Osteoblast (primary cell): Measurements from ENCODE around the gene RAB24. TPM values are rescaled to one million over a fixed set of nuclear protein-coding genes. Genes with fewer than 3 reads are reported as not detected.
"Not testable (repeated sequence)": the region's sequence is repeated elsewhere in the genome, so short reads cannot be mapped to it uniquely, and the experiment has no call there.

Experiments
- DNase-seq: peaks from one replicate; pipeline ENCODE4 v3.0.0; 2011; ENCODE audit warnings: low spot score, mixed read lengths; ENCODE audit not compliant: insufficient read length; ENCODE audit errors: missing footprints
- H2AFZ ChIP-seq: 2 replicates; pipeline ENCODE4 v1.6.0; 2011; ENCODE audit warnings: mild to moderate bottlenecking, low read length
- H3K27ac ChIP-seq: 2 replicates; pipeline ENCODE4 v1.5.1; 2011; ENCODE audit warnings: mild to moderate bottlenecking, low read depth, low read length, moderate library complexity
- H3K27me3 ChIP-seq: 2 replicates; pipeline ENCODE4 v1.6.0; 2012; ENCODE audit warnings: mild to moderate bottlenecking, control low read depth, inconsistent platforms, low read length, moderate library complexity; ENCODE audit not compliant: insufficient read depth
- H3K36me3 ChIP-seq: 2 replicates; pipeline ENCODE4 v1.5.1; 2011; ENCODE audit warnings: mild to moderate bottlenecking, low read length, control low read depth, moderate library complexity; ENCODE audit not compliant: insufficient read depth
- H3K4me1 ChIP-seq: 2 replicates; pipeline ENCODE4 v1.5.1; 2011; ENCODE audit warnings: mild to moderate bottlenecking, low read length, control low read depth, moderate library complexity; ENCODE audit not compliant: insufficient read depth
- H3K4me2 ChIP-seq: 2 replicates; pipeline ENCODE4 v1.6.0; 2011; ENCODE audit warnings: mild to moderate bottlenecking, low read length; ENCODE audit not compliant: insufficient read depth
- H3K4me3 ChIP-seq: fragments of 200-600 bp; sonication (generic); 3 replicates; pipeline ENCODE4 v1.5.1; 2012; ENCODE audit warnings: mild to moderate bottlenecking, low read length, inconsistent platforms; ENCODE audit not compliant: insufficient read depth
- H3K79me2 ChIP-seq: 2 replicates; pipeline ENCODE4 v1.6.0; 2012; ENCODE audit warnings: mild to moderate bottlenecking, low read length, control low read depth, inconsistent platforms; ENCODE audit not compliant: insufficient read depth
- H3K9me3 ChIP-seq: 2 replicates; pipeline ENCODE4 v1.5.1; 2011; ENCODE audit warnings: low read depth, low read length, control low read depth
- H4K20me1 ChIP-seq: 2 replicates; pipeline ENCODE4 v1.6.0; 2012; ENCODE audit warnings: mild to moderate bottlenecking, low read length, control low read depth; ENCODE audit not compliant: insufficient read depth
- total RNA-seq: library from RNA; depleted of rRNA; stranded (reverse); fragments of >200 nt; gene quantifications from 2 replicates; pipeline ENCODE4 v1.2.3, GENCODE V29; 2012
- TF ChIP-seq, protein P1 (sequence below): IDR thresholded peaks from 2 replicates; pipeline ENCODE4 v1.5.1; 2011; ENCODE audit warnings: mild to moderate bottlenecking, low read depth, low read length, moderate library complexity; ENCODE audit errors: extremely low read depth

Gene RAB24
- total RNA-seq, 1 donor, result 22.8 TPM

DNA sequence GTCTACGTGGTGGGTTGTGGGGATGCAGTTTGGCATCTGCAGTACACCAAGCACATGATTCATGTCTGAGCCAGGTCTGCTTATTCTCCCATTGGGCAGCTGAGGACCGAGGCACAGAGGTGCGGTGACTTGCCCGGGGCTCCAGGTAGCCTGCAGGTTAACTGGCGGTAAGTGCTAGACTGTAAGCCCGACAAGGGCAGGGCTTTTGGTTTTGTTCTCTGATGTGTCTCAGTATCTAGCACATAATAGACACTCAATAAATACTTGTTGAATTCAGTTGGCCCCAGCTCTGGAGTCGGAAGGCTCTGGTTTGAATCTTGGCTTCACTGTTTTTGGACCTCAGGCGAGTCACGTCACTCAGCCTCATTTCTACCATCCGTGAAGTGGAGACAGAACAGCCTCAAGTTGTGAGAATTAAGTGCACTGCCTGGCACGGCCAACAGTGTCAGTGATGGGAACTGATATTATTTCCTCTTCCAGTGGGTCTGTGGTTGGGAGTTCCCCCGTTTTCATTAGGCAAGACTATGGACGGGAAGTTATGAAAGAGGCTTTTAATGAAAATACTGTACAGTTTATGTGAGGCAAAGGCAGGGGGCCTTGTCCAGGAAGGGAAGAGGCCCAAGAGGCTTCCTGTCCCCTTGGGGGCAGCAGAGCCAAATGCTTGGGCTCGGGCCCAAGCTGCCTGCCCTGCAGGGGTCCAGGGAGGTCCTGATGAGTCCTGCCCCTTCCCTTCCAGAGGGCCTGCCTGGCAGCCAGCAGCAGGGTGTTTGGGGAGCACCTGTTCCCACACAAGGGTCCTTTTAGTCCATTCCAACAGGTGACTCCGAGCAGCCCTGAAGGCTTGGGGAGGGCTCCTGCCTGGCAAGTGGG is 3.4 kb upstream of the RAB24 start:
- DNase-seq, result no peak
- Histone ChIP-seq H4K20me1 (peaks cover 34% of the 10 kb centered on the region), H3K4me3 (no peak overlapping the region), H3K79me2 (peaks cover 67% of the 10 kb centered on the region), H3K27ac (no peak overlapping the region), H3K4me1 (peaks cover 39% of the 10 kb centered on the region), H3K36me3 (peaks cover 40% of the 10 kb centered on the region), H2AFZ (no peak overlapping the region), H3K9me3 (no peaks in the 10 kb centered on the region), H3K27me3 (no peaks in the 10 kb centered on the region), H3K4me2 (no peak overlapping the region)
- TF ChIP-seq, protein P1, sequence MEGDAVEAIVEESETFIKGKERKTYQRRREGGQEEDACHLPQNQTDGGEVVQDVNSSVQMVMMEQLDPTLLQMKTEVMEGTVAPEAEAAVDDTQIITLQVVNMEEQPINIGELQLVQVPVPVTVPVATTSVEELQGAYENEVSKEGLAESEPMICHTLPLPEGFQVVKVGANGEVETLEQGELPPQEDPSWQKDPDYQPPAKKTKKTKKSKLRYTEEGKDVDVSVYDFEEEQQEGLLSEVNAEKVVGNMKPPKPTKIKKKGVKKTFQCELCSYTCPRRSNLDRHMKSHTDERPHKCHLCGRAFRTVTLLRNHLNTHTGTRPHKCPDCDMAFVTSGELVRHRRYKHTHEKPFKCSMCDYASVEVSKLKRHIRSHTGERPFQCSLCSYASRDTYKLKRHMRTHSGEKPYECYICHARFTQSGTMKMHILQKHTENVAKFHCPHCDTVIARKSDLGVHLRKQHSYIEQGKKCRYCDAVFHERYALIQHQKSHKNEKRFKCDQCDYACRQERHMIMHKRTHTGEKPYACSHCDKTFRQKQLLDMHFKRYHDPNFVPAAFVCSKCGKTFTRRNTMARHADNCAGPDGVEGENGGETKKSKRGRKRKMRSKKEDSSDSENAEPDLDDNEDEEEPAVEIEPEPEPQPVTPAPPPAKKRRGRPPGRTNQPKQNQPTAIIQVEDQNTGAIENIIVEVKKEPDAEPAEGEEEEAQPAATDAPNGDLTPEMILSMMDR, result no peak

DNA sequence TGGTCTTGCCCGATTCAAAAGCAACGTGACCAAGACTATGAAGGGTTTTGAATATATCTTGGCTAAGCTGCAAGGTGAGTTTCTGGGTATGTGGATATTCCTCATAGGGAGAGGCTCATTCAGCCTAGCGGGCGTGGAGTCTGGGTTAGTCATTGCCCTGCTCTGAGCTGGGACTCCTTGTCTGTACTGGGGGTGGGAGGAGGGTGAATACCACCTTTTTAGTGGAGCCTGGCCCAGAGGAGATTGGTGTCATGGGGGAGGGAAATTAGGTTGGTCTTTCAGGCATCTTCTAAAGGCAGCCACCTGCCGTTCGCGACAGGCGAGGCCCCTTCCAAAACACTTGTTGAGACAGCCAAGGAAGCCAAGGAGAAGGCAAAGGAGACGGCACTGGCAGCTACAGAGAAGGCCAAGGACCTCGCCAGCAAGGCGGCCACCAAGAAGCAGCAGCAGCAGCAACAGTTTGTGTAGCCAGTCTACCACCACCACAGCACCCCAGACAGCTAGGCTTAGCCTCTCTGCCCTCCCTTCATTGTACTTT is 2.7 kb upstream of the RAB24 start:
- not testable (repeated sequence) for H3K27me3 ChIP-seq, H2AFZ ChIP-seq, H3K4me3 ChIP-seq, H3K27ac ChIP-seq, H3K9me3 ChIP-seq, H3K4me2 ChIP-seq
- Histone ChIP-seq H3K36me3 (peaks cover 47% of the 10 kb centered on the region), H4K20me1 (peaks cover 36% of the 10 kb centered on the region), H3K4me1 (peaks cover 37% of the 10 kb centered on the region), H3K79me2 (peaks cover 73% of the 10 kb centered on the region)
- peak; percentile 92 for DNase-seq

DNA sequence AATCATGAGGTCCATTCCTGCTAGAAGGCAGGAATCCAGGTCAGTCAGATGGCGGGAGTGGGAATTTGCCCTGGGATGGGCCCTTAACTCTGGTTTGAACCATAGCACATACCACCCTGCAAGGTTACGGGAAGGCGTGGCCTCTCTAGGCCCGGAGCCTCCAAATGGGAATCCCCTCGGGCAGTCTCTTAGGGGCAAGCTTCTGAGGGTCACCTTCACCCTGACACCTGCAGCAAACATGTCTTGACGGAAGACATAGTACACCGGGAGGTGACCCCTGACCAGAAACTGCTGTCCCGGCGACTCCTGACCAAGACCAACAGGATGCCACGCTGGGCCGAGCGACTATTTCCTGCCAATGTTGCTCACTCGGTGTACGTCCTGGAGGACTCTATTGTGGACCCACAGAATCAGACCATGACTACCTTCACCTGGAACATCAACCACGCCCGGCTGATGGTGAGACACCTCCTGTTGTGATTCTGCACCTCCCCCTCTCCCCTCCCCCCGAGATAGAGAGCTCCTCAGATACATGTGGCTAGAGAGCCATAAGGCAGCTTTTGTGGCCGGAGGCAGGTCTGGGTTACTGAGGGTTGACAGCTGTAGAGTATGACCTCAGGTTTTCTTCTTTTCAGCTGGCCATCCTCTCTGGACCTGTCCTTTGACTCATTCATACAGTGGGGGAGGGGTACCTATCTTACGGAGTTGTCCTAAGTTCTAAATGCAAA is 1.0 kb upstream of the RAB24 start:
- Histone ChIP-seq H3K36me3 (peaks cover 55% of the 10 kb centered on the region), H3K4me2 (peak overlapping the region; percentile 93), H3K27me3 (no peaks in the 10 kb centered on the region), H3K79me2 (peaks cover 62% of the 10 kb centered on the region), H2AFZ (no peak overlapping the region), H4K20me1 (peaks cover 25% of the 10 kb centered on the region), H3K27ac (peak overlapping the region; percentile 85), H3K4me1 (peaks cover 23% of the 10 kb centered on the region), H3K4me3 (peak overlapping the region; percentile 91), H3K9me3 (no peaks in the 10 kb centered on the region)
- TF ChIP-seq, protein P1, result no peak
- DNase-seq, result peak; percentile 88

DNA sequence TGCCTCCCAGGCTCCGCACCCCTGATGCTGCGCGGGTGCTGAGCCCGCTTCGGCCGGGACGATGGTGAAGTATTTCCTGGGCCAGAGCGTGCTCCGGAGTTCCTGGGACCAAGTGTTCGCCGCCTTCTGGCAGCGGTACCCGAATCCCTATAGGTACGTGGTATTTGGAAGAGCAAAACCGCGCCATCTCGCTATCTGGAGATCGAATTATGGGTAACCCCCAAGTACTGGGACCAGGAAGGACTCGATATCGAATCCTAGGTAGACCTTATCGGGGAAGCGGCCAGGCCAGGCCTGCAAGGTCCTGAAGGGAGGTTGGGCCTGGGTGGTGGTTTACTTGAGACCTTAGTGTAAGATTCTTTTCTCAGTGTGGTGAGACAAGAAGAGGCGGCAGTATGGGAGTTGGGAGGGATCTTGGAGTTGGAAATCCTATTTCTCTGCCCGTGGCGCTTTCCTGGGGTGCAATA is 439 bp upstream of the RAB24 start:
- H3K9me3 ChIP-seq, result no peaks in the 10 kb centered on the region
- peak overlapping the region; percentile 93 for H3K4me2 ChIP-seq
- H3K27me3 ChIP-seq, result no peaks in the 10 kb centered on the region
- H3K36me3 ChIP-seq, result peaks cover 49% of the 10 kb centered on the region
- TF ChIP-seq, protein P1, result no peak
- H3K79me2 ChIP-seq, result peaks cover 60% of the 10 kb centered on the region
- peak overlapping the region; percentile 85 for H3K27ac ChIP-seq
- peak; percentile 78 for DNase-seq
- peak overlapping the region; percentile 91 for H3K4me3 ChIP-seq
- peaks cover 25% of the 10 kb centered on the region for H4K20me1 ChIP-seq
- H3K4me1 ChIP-seq, result peaks cover 21% of the 10 kb centered on the region
- peak overlapping the region; percentile 73 for H2AFZ ChIP-seq
